ENCODE results near the gene NKD2. TPM values are rescaled to one million over a fixed set of nuclear protein-coding genes. Genes with fewer than 3 reads are reported as not detected.
A peak's percentile ranks its signal among the peaks of the same experiment; 100 is the strongest.

NKD2 gene
- total and polyA plus RNA-seq, 11 donors: 0.56 to 6.6 (median 2.3) TPM

GRCh38 chr5:1001406-1002270, 7.0 kb upstream of the NKD2 start:
- ATAC-seq (no peak), DNase-seq (peak in 2 of 5 donors; percentile 22 to 48)
- TF ChIP-seq, protein P1, sequence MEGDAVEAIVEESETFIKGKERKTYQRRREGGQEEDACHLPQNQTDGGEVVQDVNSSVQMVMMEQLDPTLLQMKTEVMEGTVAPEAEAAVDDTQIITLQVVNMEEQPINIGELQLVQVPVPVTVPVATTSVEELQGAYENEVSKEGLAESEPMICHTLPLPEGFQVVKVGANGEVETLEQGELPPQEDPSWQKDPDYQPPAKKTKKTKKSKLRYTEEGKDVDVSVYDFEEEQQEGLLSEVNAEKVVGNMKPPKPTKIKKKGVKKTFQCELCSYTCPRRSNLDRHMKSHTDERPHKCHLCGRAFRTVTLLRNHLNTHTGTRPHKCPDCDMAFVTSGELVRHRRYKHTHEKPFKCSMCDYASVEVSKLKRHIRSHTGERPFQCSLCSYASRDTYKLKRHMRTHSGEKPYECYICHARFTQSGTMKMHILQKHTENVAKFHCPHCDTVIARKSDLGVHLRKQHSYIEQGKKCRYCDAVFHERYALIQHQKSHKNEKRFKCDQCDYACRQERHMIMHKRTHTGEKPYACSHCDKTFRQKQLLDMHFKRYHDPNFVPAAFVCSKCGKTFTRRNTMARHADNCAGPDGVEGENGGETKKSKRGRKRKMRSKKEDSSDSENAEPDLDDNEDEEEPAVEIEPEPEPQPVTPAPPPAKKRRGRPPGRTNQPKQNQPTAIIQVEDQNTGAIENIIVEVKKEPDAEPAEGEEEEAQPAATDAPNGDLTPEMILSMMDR (IDR thresholded peaks at IDR 0.05): no peak
- no peak for TF ChIP-seq POLR2A (IDR thresholded peaks at IDR 0.05)
- 88 to 91% (median 90%) methylated on average over 18 to 19 of the region's 19 CpGs for WGBS, 4 donors
- Histone ChIP-seq H3K27me3 (peaks cover 0 to 22% (median 0%) of the 10 kb centered on the region in 9 donors), H3K9me3 (no peaks in the 10 kb centered on the region), H3K4me3 (no peak overlapping the region), H3K36me3 (no peaks in the 10 kb centered on the region), H3K4me1 (peaks cover 0 to 32% (median 11%) of the 10 kb centered on the region in 12 donors), H3K27ac (no peak overlapping the region)
- intact Hi-C loops (cut with DNase I): loop anchor here in 4 of 10 donors (5.0 to 10.0 kb wide), 3 partner anchors 77 to 143 kb away; no protein-coding TSS in a partner anchor

- TF ChIP-seq POLR2A (IDR thresholded peaks at IDR 0.05): no peak
- TF ChIP-seq, protein P1 (IDR thresholded peaks at IDR 0.05): no peak
- intact Hi-C loops (cut with DNase I): loop anchor here in 4 of 10 donors (5.0 to 10.0 kb wide), 3 partner anchors 77 to 143 kb away; no protein-coding TSS in a partner anchor
- Histone ChIP-seq H3K36me3 (no peaks in the 10 kb centered on the region), H3K4me3 (no peak overlapping the region), H3K4me1 (peaks cover 0 to 29% (median 9%) of the 10 kb centered on the region in 12 donors), H3K27ac (no peak overlapping the region), H3K9me3 (no peaks in the 10 kb centered on the region), H3K27me3 (peaks cover 0 to 23% (median 0%) of the 10 kb centered on the region in 9 donors)
- WGBS, 4 donors: 72 to 86% (median 79%) methylated on average over 3 to 4 of the region's 4 CpGs
- DNase-seq (no peak), ATAC-seq (no peak)
Measured at GRCh38 chr5:1002271-1002546, 6.4 kb upstream of the NKD2 start.

DNA sequence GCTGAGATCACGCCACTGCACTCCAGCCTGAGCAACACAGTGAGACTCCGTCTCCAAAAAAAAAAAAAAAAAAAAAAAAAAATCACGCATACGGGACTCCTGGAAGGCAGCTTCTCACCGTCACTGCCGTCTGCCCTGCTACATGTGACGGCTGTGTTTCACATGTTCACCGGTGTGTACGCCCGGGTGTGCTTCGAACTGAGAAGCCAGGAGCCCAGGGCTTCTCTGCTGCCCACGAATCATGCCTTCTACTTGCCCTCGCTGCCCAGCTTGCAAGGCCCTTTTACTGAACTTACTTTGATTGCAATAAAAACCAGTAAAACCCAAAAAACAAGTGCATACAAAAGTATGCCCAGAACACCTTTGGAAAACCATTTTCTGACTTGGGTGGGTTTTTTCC, 5.8 kb upstream of the NKD2 start:
- 92 to 93% (median 93%) methylated on average over 13 of the region's 13 CpGs for WGBS, 4 donors
- ATAC-seq (no peak), DNase-seq (peak in 2 of 5 donors; percentile 16 to 47)
- no peaks in the 10 kb centered on the region for H3K9me3 ChIP-seq
- no peak overlapping the region for H3K27ac ChIP-seq
- intact Hi-C loops (cut with DNase I): loop anchor here in 4 of 10 donors (5.0 to 10.0 kb wide), 3 partner anchors 78 to 142 kb away; no protein-coding TSS in a partner anchor
- H3K36me3 ChIP-seq: no peaks in the 10 kb centered on the region
- TF ChIP-seq, protein P1 (IDR thresholded peaks at IDR 0.05): no peak
- TF ChIP-seq POLR2A (IDR thresholded peaks at IDR 0.05): no peak
- peaks cover 0 to 30% (median 0%) of the 10 kb centered on the region in 9 donors for H3K27me3 ChIP-seq
- H3K4me1 ChIP-seq: peaks cover 0 to 23% (median 9%) of the 10 kb centered on the region in 12 donors
- no peak overlapping the region for H3K4me3 ChIP-seq

- Histone ChIP-seq H3K4me1 (peaks cover 0 to 27% (median 11%) of the 10 kb centered on the region in 12 donors), H3K9me3 (no peaks in the 10 kb centered on the region), H3K27me3 (peaks cover 0 to 36% (median 0%) of the 10 kb centered on the region in 9 donors), H3K36me3 (no peaks in the 10 kb centered on the region), H3K27ac (peak overlapping the region in 5 of 12 donors; percentile 50 to 75 (median 65)), H3K4me3 (peak overlapping the region in 4 of 12 donors; percentile 48 to 67 (median 62))
- no peak for TF ChIP-seq POLR2A (IDR thresholded peaks at IDR 0.05)
- 55 to 67% (median 61%) methylated on average over 17 to 21 of the region's 21 CpGs for WGBS, 4 donors
- no peak for ATAC-seq
- peak in 1 of 5 donors; percentile 64 for DNase-seq
- intact Hi-C loops (cut with DNase I): loop anchor here in 4 of 10 donors (5.0 to 10.0 kb wide), 3 partner anchors 79 to 141 kb away; no protein-coding TSS in a partner anchor
Measured at GRCh38 chr5:1003296-1003937, 5.2 kb upstream of the NKD2 start.
